Spleen (tissue), 11 donors: Measurements from ENCODE around the gene GLIS1. TPM values are rescaled to one million over a fixed set of nuclear protein-coding genes. Genes with fewer than 3 reads are reported as not detected.

Experiments
- DNase-seq: peaks from one replicate; pipeline ENCODE4 v3.0.0-alpha.2; 2020
- H3K27ac ChIP-seq, 8 donors: fragments of 200-600 bp; sonication (generic) in 7 of 8; 1 replicate in 4 of 8; 2 replicates in 4 of 8; pipeline versions ENCODE4 v1.5.0 to v1.8.0; 2016 to 2021; ENCODE audit warnings: inconsistent platforms in 4 of 8, mild to moderate bottlenecking in 4 of 8, moderate library complexity in 1 of 8
- H3K27me3 ChIP-seq, 7 donors: fragments of 200-600 bp; sonication (generic) in 6 of 7; replicated peaks in 1 of 7; 1 replicate in 4 of 7; 2 replicates in 3 of 7; pipeline versions ENCODE4 v1.5.0 to v1.8.0; 2016 to 2021; ENCODE audit warnings: inconsistent platforms in 3 of 7, mild to moderate bottlenecking in 1 of 7
- H3K36me3 ChIP-seq, 6 donors: fragments of 200-600 bp; sonication (generic) in 5 of 6; 1 replicate in 4 of 6; 2 replicates in 2 of 6; pipeline versions ENCODE4 v1.5.0 to v1.8.0; 2016 to 2021; ENCODE audit warnings: inconsistent platforms in 2 of 6
- H3K4me1 ChIP-seq, 6 donors: fragments of 200-600 bp; sonication (generic) in 5 of 6; 1 replicate in 3 of 6; 2 replicates in 3 of 6; pipeline versions ENCODE4 v1.5.0 to v1.8.0; 2016 to 2021; ENCODE audit warnings: inconsistent platforms in 3 of 6
- H3K4me3 ChIP-seq, 8 donors: fragments of 200-600 bp; sonication (generic) in 7 of 8; 1 replicate in 4 of 8; 2 replicates in 4 of 8; pipeline versions ENCODE4 v1.5.0 to v1.8.0; 2016 to 2021; ENCODE audit warnings: inconsistent platforms in 4 of 8, mild to moderate bottlenecking in 4 of 8, moderate library complexity in 2 of 8
- H3K9me3 ChIP-seq, 8 donors: fragments of 200-600 bp; sonication (generic) in 7 of 8; 1 replicate in 4 of 8; 2 replicates in 4 of 8; pipeline versions ENCODE4 v1.5.0 to v1.8.0; 2016 to 2021; ENCODE audit warnings: inconsistent platforms in 4 of 8
- POLR2A ChIP-seq, 3 donors: fragments of 450-650 bp; IDR thresholded peaks; one replicate each; pipeline ENCODE4 v1.5.1; 2017; ENCODE audit warnings: antibody characterized with exemption in 3 of 3, mild to moderate bottlenecking in 1 of 3
- POLR2AphosphoS5 ChIP-seq, 3 donors: sonication (generic); formaldehyde crosslinking; IDR thresholded peaks; one replicate each; pipeline ENCODE4 v1.5.1; 2017; ENCODE audit warnings: antibody characterized with exemption in 3 of 3
- WGBS, 5 donors: extraction: QIAGEN DNeasy Blood & Tissue Kit in 3 of 5; methylation state at CpG; one replicate each; pipeline versions ENCODE4 v1.1.5 to v1.1.7; 2013 to 2018; 5-methylcytosine and 5-hydroxymethylcytosine counted together
- intact Hi-C: fragments of 100-400 bp; cut with DNase I; formaldehyde crosslinking; loops from one replicate; pipeline ENCODE4 v1.15.0; 2023; ENCODE audit warnings: low total_unique reads
- polyA plus RNA-seq, 3 donors: library from polyadenylated mRNA; stranded (reverse); fragments of 200-250 nt; gene quantifications; one replicate each; pipeline ENCODE4 v1.2.1, GENCODE V29; 2013
- total RNA-seq, 7 donors: library from RNA; depleted of rRNA in 3 of 7; stranded (reverse); fragments of >200 nt in 3 of 7; fragmentation: NEBNext Ultra II Directional in 4 of 7; extraction: Animal tissue kit (Norgen Biotek cat#: 25700) in 4 of 7; gene quantifications; one replicate each; pipeline versions ENCODE4 v1.1.0 to v1.2.1, GENCODE V29; 2016 to 2021
- TF ChIP-seq, protein P1 (sequence below), 11 experiments: fragments of 200-600 bp in 7 of 11; fragments of 450-650 bp in 4 of 11; sonication (generic) in 4 of 11; IDR thresholded peaks in 8 of 11; conservative IDR thresholded peaks in 3 of 11; 1 replicate in 7 of 11; 2 replicates in 4 of 11; pipeline versions ENCODE4 v1.4.0 to v1.8.0; 2016 to 2021; ENCODE audit warnings: antibody characterized with exemption in 11 of 11, inconsistent platforms in 4 of 11, mild to moderate bottlenecking in 1 of 11
- donor health status: healthy with polysubstance abuse.
- donor health status: DM: no; HTN: no; CAD: no; lungs with moderate emphysema.
- donor health status: DM: no; HTN: no; CAD: no.
- donor health status: Bipolar disorder and iron deficiency.
- donor health status: healthy.
- donor health status: DM: no; HTN: no; CAD: no.
- donor health status: DM: yes; HTN: yes; CAD: no.

Gene GLIS1
- total and polyA plus RNA-seq, 10 donors = 0.04 to 0.39 (median 0.26) TPM; not detected in 5

DNA sequence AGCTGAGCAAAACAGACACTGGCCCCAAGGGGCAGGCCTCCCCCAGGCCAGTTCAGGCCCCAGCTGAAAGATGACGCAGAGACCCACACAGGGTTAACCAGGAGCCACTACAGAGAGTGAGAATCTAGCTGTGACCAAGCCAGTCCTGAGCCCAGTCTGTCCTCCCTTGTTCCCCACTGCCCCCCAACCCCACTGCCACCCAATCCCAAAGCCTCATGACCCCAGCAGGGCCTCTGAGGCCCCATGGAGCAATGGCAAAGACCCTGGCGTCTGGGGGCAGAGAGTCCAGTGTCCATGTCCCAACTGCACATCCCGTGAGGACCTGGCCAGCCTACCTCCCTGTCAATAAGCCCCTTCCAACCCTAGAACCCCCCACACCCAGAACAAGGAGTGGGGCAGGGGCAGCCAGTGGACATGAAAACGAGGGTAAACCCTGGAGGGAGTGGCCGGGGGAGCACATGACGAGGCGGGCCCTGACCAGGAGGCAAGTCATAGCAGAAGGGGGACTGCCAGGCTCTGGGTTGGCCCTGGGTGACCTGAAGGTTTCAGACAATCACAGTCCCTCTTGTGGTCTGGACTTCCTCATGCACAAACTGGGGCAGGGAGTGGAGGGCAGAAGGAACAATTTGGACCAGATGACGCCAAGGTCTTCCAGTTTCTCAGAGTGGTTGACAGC is 100.5 kb downstream of the GLIS1 start:
- intact Hi-C loops = no loop called here
- peak; percentile 55 for DNase-seq
- WGBS, 5 donors = 80 to 89% (median 85%) methylated on average over 6 to 8 of the region's 8 CpGs

DNA sequence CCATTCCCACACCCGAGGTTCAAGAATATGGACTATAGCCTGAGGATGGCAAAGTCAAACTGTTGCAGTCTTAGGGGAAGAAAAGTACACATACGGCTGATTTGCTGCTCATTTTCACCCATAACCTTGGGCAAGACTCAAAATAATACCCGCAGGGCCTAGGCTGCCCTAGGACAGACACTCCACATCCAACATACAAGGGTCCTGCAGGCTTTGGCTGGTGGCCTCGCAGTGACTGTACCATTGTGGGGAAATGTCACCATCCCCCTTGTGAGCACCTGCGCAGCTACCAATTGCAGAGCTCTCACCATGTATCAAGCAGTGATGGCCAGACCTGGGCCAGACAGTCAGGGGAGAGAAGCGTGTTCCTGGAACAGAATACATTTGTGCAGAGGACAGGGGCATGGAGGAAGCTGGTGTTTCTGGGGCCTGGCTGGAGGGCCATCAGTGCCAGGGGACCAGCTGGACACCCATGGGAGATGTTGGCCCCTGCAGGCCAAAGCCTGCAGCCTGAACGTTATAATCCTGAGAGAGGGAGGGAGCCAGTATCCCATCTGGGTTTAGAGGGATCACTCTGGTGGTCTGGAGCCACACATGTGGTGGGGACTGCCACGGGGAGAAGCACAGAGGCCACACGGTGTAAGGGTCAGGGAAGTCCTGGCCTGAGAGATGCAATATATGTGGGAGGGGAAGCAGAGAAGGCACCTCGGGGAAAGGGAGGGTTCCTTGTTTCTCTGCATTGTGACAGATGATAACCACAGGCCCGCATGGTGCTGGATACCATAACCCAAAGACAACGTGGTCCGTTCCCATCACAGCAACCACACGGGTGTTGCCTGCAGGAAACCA is 101.2 kb downstream of the GLIS1 start:
- Histone ChIP-seq H3K36me3 (no peaks in the 10 kb centered on the region), H3K27me3 (no peaks in the 10 kb centered on the region), H3K27ac (no peak overlapping the region), H3K4me1 (no peaks in the 10 kb centered on the region), H3K9me3 (no peaks in the 10 kb centered on the region), H3K4me3 (no peak overlapping the region)
- intact Hi-C loops = no loop called here
- TF ChIP-seq, protein P1, sequence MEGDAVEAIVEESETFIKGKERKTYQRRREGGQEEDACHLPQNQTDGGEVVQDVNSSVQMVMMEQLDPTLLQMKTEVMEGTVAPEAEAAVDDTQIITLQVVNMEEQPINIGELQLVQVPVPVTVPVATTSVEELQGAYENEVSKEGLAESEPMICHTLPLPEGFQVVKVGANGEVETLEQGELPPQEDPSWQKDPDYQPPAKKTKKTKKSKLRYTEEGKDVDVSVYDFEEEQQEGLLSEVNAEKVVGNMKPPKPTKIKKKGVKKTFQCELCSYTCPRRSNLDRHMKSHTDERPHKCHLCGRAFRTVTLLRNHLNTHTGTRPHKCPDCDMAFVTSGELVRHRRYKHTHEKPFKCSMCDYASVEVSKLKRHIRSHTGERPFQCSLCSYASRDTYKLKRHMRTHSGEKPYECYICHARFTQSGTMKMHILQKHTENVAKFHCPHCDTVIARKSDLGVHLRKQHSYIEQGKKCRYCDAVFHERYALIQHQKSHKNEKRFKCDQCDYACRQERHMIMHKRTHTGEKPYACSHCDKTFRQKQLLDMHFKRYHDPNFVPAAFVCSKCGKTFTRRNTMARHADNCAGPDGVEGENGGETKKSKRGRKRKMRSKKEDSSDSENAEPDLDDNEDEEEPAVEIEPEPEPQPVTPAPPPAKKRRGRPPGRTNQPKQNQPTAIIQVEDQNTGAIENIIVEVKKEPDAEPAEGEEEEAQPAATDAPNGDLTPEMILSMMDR (IDR thresholded peaks at IDR 0.05 in 8 of 11, conservative IDR thresholded peaks at IDR 0.05 in 3 of 11) = no peak
- TF ChIP-seq POLR2A (IDR thresholded peaks at IDR 0.05) = no peak
- TF ChIP-seq POLR2AphosphoS5 (IDR thresholded peaks at IDR 0.05) = no peak
- WGBS, 5 donors = 61 to 74% (median 67%) methylated on average over 11 to 14 of the region's 14 CpGs
- DNase-seq = peak; percentile 50

More for the DNA sequence above, 100.5 kb downstream of the GLIS1 start:
- TF ChIP-seq, protein P1 (IDR thresholded peaks at IDR 0.05 in 8 of 11, conservative IDR thresholded peaks at IDR 0.05 in 3 of 11) = no peak
- TF ChIP-seq POLR2A (IDR thresholded peaks at IDR 0.05) (no peak), POLR2AphosphoS5 (IDR thresholded peaks at IDR 0.05) (no peak)
- Histone ChIP-seq H3K27ac (no peak overlapping the region), H3K27me3 (peaks cover 0 to under 1% (median 0%) of the 10 kb centered on the region in 7 donors), H3K36me3 (no peaks in the 10 kb centered on the region), H3K4me3 (no peak overlapping the region), H3K4me1 (no peaks in the 10 kb centered on the region), H3K9me3 (no peaks in the 10 kb centered on the region)

DNA sequence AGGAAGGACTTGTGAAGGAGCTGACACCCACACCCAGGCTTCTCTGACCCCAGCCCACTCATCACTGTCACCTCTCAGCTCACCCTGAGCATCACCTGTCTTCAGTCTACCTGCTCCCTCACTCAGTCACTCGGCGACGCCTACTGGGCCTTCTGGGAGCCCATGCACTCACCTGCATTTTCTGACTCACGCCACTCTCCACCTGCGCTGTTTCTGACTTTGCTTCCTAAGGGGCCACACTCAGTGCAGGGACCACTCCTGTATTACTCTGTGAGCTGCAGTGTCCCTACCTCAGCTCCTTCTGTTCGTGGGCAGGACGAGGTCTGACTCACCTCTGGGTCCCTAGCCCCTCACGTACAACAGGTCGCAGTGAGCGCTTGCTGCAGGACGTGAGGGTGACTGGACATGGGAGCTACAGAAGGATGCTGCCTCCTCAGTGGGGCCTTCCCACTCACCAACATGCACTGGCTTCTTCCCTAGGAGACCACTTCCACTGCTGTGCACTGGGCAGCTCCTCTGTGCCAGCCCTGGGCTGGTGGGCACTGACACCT is 102.3 kb downstream of the GLIS1 start:
- Histone ChIP-seq H3K27ac (no peak overlapping the region), H3K27me3 (no peaks in the 10 kb centered on the region), H3K4me3 (no peak overlapping the region), H3K36me3 (no peaks in the 10 kb centered on the region), H3K4me1 (no peaks in the 10 kb centered on the region), H3K9me3 (no peaks in the 10 kb centered on the region)
- DNase-seq = peak; percentile 59
- TF ChIP-seq, protein P1 (IDR thresholded peaks at IDR 0.05 in 8 of 11, conservative IDR thresholded peaks at IDR 0.05 in 3 of 11) = no peak
- TF ChIP-seq POLR2A (IDR thresholded peaks at IDR 0.05) (no peak), POLR2AphosphoS5 (IDR thresholded peaks at IDR 0.05) (no peak)
- 86 to 94% (median 90%) methylated on average over 7 to 11 of the region's 11 CpGs for WGBS, 5 donors
- intact Hi-C loops = no loop called here

GRCh38 chr1:53634571-53634979 is 104.4 kb downstream of the GLIS1 start:
- WGBS, 5 donors = 83 to 91% (median 90%) methylated on average over 10 of the region's 10 CpGs
- H3K4me3 ChIP-seq = no peak overlapping the region
- intact Hi-C loops = no loop called here
- TF ChIP-seq POLR2AphosphoS5 (IDR thresholded peaks at IDR 0.05) (no peak), POLR2A (IDR thresholded peaks at IDR 0.05) (no peak)
- TF ChIP-seq, protein P1 (IDR thresholded peaks at IDR 0.05 in 8 of 11, conservative IDR thresholded peaks at IDR 0.05 in 3 of 11) = no peak
- no peaks in the 10 kb centered on the region for H3K4me1 ChIP-seq
- H3K36me3 ChIP-seq = no peaks in the 10 kb centered on the region
- no peaks in the 10 kb centered on the region for H3K27me3 ChIP-seq
- peak; percentile 39 for DNase-seq
- H3K27ac ChIP-seq = no peak overlapping the region
- no peaks in the 10 kb centered on the region for H3K9me3 ChIP-seq
